OCI-LY7 (cell line): ENCODE data around the gene BMP2.

Source experiments
- EZH2phosphoT487 ChIP-seq: fragments of 200-600 bp; sonication (generic); IDR thresholded peaks from 2 replicates; pipeline ENCODE4 v1.6.1; 2018; ENCODE audit warnings: low read depth, borderline replicate concordance, mild to moderate bottlenecking, mixed run types, antibody characterized with exemption, low read length, moderate library complexity, mixed read lengths
- TF ChIP-seq, protein P1 (sequence below): fragments of 200-600 bp; sonication (generic); conservative IDR thresholded peaks from 2 replicates; pipeline ENCODE4 v1.5.1; 2014; ENCODE audit warnings: mild to moderate bottlenecking, antibody characterized with exemption, low read length, moderate library complexity, mixed read lengths

DNA sequence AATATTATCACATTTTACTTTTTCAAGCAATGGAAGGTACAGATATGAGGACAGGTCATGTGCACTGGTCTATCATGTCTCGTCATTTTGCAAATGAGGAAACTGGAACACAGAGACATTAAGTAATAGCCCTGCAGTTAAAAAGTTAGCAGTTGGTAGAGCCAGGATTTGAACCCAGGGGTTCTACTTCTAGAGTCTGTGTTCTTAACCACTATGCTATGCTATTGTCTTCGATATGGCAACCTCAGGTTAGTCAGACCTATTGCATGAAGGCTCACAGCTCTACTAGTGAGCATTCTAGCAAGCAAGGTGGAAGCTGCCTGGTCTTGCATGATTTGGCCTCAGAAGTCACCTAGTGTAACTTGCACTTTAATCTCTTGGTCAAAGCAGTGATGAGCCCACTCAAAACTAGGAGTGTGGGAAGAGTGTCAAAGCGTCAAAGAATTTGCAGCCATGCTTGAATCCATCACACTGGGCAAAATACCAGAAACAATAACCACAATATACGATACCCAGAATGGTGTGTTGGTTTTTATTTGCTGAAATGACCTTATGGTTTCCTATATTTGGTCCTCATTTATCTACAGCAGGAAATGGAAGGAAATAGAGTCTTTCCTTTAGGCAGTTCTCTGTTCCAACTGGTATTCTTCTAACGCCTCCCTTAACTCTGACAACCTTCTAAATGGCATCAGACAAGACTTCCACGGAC lies 20.4 kb upstream of the BMP2 start:
- TF ChIP-seq, protein P1, sequence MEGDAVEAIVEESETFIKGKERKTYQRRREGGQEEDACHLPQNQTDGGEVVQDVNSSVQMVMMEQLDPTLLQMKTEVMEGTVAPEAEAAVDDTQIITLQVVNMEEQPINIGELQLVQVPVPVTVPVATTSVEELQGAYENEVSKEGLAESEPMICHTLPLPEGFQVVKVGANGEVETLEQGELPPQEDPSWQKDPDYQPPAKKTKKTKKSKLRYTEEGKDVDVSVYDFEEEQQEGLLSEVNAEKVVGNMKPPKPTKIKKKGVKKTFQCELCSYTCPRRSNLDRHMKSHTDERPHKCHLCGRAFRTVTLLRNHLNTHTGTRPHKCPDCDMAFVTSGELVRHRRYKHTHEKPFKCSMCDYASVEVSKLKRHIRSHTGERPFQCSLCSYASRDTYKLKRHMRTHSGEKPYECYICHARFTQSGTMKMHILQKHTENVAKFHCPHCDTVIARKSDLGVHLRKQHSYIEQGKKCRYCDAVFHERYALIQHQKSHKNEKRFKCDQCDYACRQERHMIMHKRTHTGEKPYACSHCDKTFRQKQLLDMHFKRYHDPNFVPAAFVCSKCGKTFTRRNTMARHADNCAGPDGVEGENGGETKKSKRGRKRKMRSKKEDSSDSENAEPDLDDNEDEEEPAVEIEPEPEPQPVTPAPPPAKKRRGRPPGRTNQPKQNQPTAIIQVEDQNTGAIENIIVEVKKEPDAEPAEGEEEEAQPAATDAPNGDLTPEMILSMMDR: no peak
- TF ChIP-seq EZH2phosphoT487: no peak
